AG04449 (cell line): ENCODE data around the gene ST3GAL4.

Experiments
- CTCF ChIA-PET: fragments of 350-600 bp; formaldehyde crosslinking; extraction: SDS; loops from one replicate; lab custom pipeline; 2021; ENCODE audit warnings: antibody characterized with exemption; lab: Yijun Ruan, JAX
- POLR2A ChIA-PET: fragments of 400-600, 350-600 bp; formaldehyde crosslinking; extraction: SDS; loops from one replicate; lab custom pipeline; 2020; ENCODE audit warnings: antibody characterized with exemption, inconsistent platforms; lab: Yijun Ruan, JAX
- DNase-seq: peaks from one replicate; pipeline ENCODE4 v3.0.0-alpha.2; 2010; ENCODE audit warnings: low read depth, low spot score
- H3K4me3 ChIP-seq: 2 replicates; pipeline ENCODE4 v1.5.1; 2011; ENCODE audit warnings: low read depth, mild to moderate bottlenecking, control low read depth, low read length
- TF ChIP-seq, protein P1 (sequence below): IDR thresholded peaks from one replicate; pipeline ENCODE4 v1.5.1; 2011; ENCODE audit warnings: mild to moderate bottlenecking, moderate library complexity, low read length, control low read depth, inconsistent platforms; ENCODE audit not compliant: insufficient read depth; ENCODE audit errors: missing control alignments

Gene ST3GAL4

DNA sequence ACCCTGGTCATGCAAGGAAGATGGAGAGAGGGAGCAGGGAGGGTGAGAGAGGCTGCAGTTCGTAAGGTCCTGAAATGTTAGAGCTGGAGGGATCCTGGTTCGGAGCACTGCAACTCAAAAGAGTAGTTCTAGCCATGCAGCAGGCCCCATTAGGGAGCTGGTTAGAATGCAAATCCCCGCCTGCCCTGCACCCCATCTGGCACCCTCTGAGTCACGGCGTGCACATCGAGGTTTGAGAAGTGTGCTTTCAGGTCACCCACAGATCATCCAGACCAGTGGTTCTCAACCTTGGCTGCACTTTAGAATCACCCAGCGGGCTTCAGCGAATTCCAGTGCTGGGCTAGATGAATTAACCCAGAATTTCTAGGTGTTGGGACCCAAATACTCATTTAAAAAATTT, 48.2 kb downstream of the ST3GAL4 start:
- DNase-seq, result no peak
- no peak overlapping the region for H3K4me3 ChIP-seq
- ChIA-PET POLR2A (interaction anchor here (0.9 kb wide), 1 partner anchor 48 kb away, joined by 3 read pairs; the partner anchor contains the start of gene ST3GAL4), CTCF (interaction anchor here (1.7 kb wide), 1 partner anchor 93 kb away, joined by 7 read pairs; no protein-coding TSS in a partner anchor)
- TF ChIP-seq, protein P1, sequence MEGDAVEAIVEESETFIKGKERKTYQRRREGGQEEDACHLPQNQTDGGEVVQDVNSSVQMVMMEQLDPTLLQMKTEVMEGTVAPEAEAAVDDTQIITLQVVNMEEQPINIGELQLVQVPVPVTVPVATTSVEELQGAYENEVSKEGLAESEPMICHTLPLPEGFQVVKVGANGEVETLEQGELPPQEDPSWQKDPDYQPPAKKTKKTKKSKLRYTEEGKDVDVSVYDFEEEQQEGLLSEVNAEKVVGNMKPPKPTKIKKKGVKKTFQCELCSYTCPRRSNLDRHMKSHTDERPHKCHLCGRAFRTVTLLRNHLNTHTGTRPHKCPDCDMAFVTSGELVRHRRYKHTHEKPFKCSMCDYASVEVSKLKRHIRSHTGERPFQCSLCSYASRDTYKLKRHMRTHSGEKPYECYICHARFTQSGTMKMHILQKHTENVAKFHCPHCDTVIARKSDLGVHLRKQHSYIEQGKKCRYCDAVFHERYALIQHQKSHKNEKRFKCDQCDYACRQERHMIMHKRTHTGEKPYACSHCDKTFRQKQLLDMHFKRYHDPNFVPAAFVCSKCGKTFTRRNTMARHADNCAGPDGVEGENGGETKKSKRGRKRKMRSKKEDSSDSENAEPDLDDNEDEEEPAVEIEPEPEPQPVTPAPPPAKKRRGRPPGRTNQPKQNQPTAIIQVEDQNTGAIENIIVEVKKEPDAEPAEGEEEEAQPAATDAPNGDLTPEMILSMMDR, result no peak

DNA sequence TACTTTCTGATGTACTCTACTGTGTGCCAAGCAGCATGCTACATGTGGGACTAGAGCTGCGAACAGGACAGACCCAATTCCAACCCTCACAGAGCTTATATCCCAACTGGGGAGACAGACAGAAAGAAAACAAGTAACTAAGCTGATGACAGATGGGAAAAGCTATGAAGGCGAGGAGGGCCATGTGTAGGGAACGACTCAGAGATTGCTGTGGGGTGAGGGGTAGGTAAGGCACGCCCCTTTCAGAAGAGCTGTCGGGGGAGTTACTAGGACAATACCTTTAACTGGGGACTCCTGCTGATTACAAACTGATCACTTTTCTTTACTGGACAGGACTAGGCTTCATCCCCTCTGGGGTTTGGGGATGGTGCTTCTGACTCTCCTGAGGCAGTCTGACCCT, 48.9 kb downstream of the ST3GAL4 start:
- H3K4me3 ChIP-seq, result no peak overlapping the region
- ChIA-PET POLR2A (interaction anchor here (0.9 kb wide), 1 partner anchor 48 kb away, joined by 3 read pairs; the partner anchor contains the start of gene ST3GAL4), CTCF (interaction anchor here (0.9 to 1.7 kb wide), 2 partner anchors 94 to 97 kb away, joined by 3 to 7 read pairs; no protein-coding TSS in a partner anchor)
- no peak for DNase-seq
- TF ChIP-seq, protein P1, result no peak

DNA sequence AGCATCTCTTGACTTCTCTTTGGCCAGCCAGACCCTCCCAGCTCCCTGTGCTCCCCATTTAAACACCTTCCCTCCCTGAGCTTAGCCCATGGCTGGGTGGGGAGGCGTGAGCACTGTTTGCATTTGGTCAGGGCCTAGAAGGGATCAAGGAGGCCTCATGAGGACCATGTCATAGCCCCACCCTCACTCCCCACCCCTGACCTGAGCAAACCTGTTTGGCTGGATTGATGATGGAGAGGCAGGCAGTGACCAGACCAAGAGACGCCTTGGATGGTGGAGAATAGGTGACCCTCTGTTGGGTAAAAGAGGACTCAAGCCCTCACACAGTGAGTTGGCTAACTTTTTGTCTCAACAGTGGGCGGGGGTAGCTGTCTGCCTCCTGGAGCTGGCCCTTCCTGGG, 49.9 kb downstream of the ST3GAL4 start:
- POLR2A ChIA-PET, result no interaction called here
- H3K4me3 ChIP-seq, result no peak overlapping the region
- CTCF ChIA-PET, result no interaction called here
- TF ChIP-seq, protein P1, result no peak
- DNase-seq, result no peak

DNA sequence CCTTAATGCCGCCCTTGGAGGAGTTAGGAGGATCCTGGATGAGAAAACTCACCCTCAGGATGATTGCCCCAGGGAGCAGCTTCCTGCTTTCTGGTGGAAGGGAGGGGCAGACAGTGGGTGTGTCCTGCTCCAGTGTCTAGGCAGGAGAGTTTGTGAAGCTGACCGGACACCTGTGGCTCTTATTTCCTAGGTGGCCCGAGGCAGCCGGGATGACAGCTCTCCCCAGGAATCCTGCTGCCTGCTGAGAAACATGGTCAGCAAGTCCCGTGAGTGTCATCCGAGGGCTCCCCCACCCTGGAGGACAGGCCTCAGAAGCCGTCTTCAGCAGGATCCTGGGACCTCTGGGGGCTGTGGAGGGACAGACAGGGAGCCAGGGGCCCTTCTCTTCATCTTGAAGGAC, 50.4 kb downstream of the ST3GAL4 start:
- ChIA-PET CTCF (no interaction called here), POLR2A (no interaction called here)
- no peak for DNase-seq
- H3K4me3 ChIP-seq, result no peak overlapping the region
- TF ChIP-seq, protein P1, result no peak

DNA sequence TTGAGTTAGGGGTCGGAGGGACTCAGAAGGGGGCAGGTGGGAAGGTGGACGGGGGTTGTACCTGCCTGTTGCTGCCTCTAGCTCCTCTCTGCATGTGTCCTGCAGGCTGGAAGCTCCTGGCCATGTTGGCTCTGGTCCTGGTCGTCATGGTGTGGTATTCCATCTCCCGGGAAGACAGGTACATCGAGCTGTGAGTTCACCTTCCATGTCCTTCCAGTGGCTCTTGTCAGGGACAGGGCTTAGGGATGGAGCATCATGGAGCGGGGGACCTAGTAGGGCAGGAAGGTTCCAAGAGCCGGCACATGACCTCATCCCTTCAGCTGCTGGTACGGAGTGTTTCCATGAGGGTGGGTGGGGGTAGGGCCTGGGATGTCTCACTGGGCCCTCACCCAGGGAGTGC, 50.9 kb downstream of the ST3GAL4 start:
- no peak for DNase-seq
- TF ChIP-seq, protein P1, result no peak
- ChIA-PET CTCF (interaction anchor here (1.6 kb wide), 1 partner anchor 96 kb away, joined by 6 read pairs; no protein-coding TSS in a partner anchor), POLR2A (no interaction called here)
- no peak overlapping the region for H3K4me3 ChIP-seq

DNA sequence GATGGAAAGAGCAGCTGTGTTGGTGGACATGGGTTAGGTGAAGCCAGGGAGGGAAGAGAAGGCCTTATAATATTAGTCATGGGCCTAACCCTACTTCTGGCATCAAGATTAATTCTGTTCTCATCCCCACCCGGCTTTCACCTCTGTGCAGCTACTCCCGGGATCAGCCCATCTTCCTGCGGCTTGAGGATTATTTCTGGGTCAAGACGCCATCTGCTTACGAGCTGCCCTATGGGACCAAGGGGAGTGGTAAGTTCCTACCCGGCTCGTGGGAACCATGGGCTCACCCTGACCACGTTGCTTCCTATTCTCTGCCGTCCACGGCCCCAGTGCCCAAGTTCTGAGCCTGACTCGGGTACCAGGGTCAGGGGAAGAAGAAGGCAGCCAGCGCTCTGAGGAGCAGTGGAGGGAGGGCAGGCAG, 51.6 kb downstream of the ST3GAL4 start:
- CTCF ChIA-PET, result interaction anchor here (1.6 kb wide), 1 partner anchor 97 kb away, joined by 6 read pairs; no protein-coding TSS in a partner anchor
- POLR2A ChIA-PET, result no interaction called here
- TF ChIP-seq, protein P1, result no peak

More for the DNA sequence above, 51.6 kb downstream of the ST3GAL4 start:
- no peak overlapping the region for H3K4me3 ChIP-seq
- DNase-seq, result no peak
